Progenitor cell of endocrine pancreas (in vitro differentiated cells): ENCODE measurements around the gene FBN3. TPM values are rescaled to one million over a fixed set of nuclear protein-coding genes. Genes with fewer than 3 reads are reported as not detected.

Source experiments
- DNase-seq: peaks from one replicate; pipeline ENCODE4 v3.0.0; 2021; ENCODE audit warnings: low spot score; ENCODE audit not compliant: unreplicated experiment
- H3K27ac Mint-ChIP-seq: 2 replicates; pipeline ENCODE4 v1.8.0; 2021; ENCODE audit warnings: mild to moderate bottlenecking, moderate library complexity, mixed read lengths
- H3K27me3 Mint-ChIP-seq: 2 replicates; pipeline ENCODE4 v1.8.0; 2021; ENCODE audit warnings: mixed read lengths
- H3K36me3 Mint-ChIP-seq: 2 replicates; pipeline ENCODE4 v1.8.0; 2022; ENCODE audit warnings: mixed read lengths; ENCODE audit not compliant: insufficient read depth
- H3K4me1 Mint-ChIP-seq: 2 replicates; pipeline ENCODE4 v1.8.0; 2021; ENCODE audit warnings: low read depth, mixed read lengths
- H3K4me3 Mint-ChIP-seq: 2 replicates; pipeline ENCODE4 v1.8.0; 2021; ENCODE audit warnings: low read depth, mild to moderate bottlenecking, moderate library complexity, mixed read lengths
- H3K9me3 Mint-ChIP-seq: 2 replicates; pipeline ENCODE4 v1.8.0; 2021; ENCODE audit warnings: low read depth, mixed read lengths
- CTCF ChIP-seq: fragments of 200-600 bp; sonication (generic); IDR thresholded peaks from one replicate; pipeline ENCODE4 v1.5.0; 2021; ENCODE audit warnings: antibody characterized with exemption, mild to moderate bottlenecking; ENCODE audit not compliant: unreplicated experiment
- long read RNA-seq: library from polyadenylated mRNA; unstranded; transcript quantifications from one replicate; pipeline ENCODE4 v2.0.0, GENCODE V29; 2020
- total RNA-seq: library from RNA; stranded (reverse); gene quantifications from 2 replicates; pipeline ENCODE4 v1.2.1, GENCODE V29; 2021

Gene FBN3
- 121 and 122 TPM in 2 replicates for total RNA-seq
- long read RNA-seq, partial matches to known transcripts: 7 of 10 reads
- long read RNA-seq, other reads (novel, unspliced or antisense): 3 of 10 reads

DNA sequence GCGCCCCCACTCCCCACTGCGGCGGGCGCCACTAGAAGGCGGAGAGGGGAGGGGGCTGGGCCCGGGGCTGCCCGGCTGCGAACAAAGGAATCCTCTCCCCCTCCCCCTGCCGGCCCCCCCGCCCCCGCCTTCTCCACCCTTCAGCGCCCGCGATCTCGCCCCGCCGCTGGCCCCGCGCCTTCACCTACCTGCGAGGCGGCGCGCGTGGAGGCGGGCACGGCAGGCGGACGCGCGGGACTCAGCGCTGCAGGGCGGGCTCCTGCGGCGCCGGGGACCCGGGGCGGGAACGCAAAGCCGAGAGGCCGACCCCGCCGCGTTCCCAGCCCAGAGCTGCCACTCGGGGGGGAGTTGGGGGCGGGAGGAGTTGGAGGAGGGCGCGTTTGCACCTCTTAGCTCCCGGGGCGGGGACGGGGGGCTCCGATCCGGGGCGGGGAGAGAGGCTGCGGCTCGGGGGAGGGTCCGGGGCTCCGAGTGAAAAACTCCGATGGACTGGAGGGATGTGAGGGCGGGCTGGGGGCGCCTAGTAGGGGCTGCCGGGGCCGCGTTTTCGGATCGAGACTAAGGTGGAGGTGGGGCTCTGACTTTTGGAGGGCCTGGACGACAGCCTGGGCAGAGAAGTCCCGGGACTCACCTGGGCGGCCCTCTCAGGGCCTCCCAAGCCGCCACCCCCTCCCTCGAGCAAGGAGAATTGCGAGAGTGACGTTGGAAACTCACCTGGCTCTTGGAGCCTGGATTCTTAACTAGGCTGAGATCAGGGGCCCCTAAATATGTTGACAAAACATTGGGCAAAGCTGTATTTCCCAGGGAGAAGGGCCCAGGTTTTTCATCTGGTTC is at the start of gene FBN3:
Gene FBN3, minus strand, starts transcription at position 332 of the 834 bp plus-strand sequence. CDS start 2,112 bp downstream, outside the sequence.
- peak; percentile 60 for DNase-seq
- peak within 1 kb of the TSS; percentile 97 for H3K27ac Mint-ChIP-seq
- no peak for TF ChIP-seq CTCF
- no peaks in the 10 kb centered on the region for H3K9me3 Mint-ChIP-seq
- peaks cover 23% of the 10 kb centered on the region for H3K4me1 Mint-ChIP-seq
- H3K27me3 Mint-ChIP-seq: peaks cover 3% of the 10 kb centered on the region
- peak within 1 kb of the TSS; percentile 82 for H3K4me3 Mint-ChIP-seq
- no peaks in the 10 kb centered on the region for H3K36me3 Mint-ChIP-seq

GRCh38 chr19:8196271-8196927 is 47.0 kb upstream of the FBN3 start:
- TF ChIP-seq CTCF: no peak
- no peaks in the 10 kb centered on the region for H3K9me3 Mint-ChIP-seq
- H3K4me3 Mint-ChIP-seq: no peak overlapping the region
- peaks cover 7% of the 10 kb centered on the region for H3K27me3 Mint-ChIP-seq
- no peaks in the 10 kb centered on the region for H3K4me1 Mint-ChIP-seq
- DNase-seq: no peak
- H3K27ac Mint-ChIP-seq: no peak overlapping the region
- H3K36me3 Mint-ChIP-seq: no peaks in the 10 kb centered on the region

DNA sequence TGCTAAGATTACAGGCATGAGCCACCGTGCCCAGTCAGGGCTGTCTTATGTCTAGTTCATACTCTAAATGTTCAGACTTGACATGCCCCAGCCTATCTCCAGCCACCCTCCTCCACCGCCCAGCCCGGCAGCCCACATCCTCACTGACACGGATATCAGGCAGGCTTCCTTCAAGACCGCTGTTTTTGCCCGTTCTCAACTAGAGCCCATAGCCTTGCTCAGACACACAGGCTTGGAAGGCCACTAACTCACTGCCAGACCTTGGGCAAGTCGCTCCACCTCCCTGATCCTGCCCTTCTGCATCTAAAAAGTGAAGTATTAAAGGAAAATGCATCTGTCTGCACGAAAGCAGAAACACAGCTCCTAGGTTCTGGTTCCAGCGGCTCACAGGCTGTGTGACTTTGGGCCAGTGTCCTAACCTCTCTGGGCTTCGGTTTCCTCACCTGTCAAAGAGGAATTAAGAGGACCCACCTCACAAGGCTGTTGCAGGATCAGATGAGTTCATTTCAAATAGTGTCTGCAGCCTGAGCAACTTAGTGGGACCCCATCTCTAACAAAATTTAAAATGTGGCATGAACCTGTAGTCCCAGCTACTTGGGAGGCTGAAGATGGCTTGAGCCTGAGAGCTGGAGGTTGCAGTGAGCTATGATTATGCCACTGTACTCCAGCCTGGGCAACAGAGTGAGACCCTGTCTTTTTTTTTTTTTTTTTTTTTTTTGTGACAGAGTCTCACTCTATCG is 45.3 kb upstream of the FBN3 start:
- no peaks in the 10 kb centered on the region for H3K36me3 Mint-ChIP-seq

GRCh38 chr19:8192221-8192820 is 42.9 kb upstream of the FBN3 start:
- Mint-ChIP-seq H3K36me3 (no peaks in the 10 kb centered on the region), H3K4me3 (no peak overlapping the region), H3K9me3 (no peaks in the 10 kb centered on the region), H3K27ac (no peak overlapping the region), H3K27me3 (peaks cover 7% of the 10 kb centered on the region), H3K4me1 (no peaks in the 10 kb centered on the region)
- TF ChIP-seq CTCF: no peak
- no peak for DNase-seq

More for the DNA sequence above, 45.3 kb upstream of the FBN3 start:
- peaks cover 7% of the 10 kb centered on the region for H3K27me3 Mint-ChIP-seq
- H3K27ac Mint-ChIP-seq: peak overlapping the region; percentile 62
- H3K4me1 Mint-ChIP-seq: no peaks in the 10 kb centered on the region
- no peak for TF ChIP-seq CTCF
- H3K4me3 Mint-ChIP-seq: no peak overlapping the region
- no peak for DNase-seq
- no peaks in the 10 kb centered on the region for H3K9me3 Mint-ChIP-seq
